ENCODE results near the gene HNF1A.

Gene HNF1A

DNA sequence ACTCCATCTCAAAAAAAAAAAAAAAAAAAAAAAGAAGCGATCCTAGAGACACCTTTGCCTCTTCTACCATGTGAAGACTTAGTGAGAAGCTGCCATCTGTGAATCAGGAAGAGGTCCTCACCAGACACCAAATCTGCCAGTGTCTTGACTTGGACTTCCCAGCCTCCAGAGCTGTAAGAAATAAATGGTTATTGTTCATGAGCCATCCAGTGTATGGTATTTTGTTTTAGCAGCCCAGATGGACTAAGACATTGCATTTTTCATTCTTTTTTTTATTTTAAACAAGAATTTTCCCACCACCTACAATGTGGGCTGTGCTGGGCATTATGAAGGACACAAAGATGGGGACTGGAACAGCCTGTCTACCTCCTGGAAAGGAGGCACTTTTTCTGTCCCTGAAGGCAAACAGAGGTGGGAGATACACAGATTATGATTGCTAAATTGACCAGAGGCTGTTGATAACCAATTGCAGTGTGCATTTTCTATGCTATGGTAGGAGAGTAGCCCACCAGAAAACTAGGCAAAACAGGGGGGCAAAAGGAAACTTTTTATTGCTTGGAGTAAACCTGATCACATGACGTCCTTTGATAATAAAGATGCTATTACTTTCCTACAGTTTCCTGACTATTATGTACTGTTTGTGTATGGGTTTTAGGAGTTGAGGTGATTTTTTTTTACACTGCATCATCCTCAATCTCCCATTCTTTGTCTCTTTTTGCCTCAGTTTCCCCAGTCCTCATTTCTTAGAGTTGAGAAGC is 40.7 kb downstream of the HNF1A start:
- TF ChIP-seq, protein P1, sequence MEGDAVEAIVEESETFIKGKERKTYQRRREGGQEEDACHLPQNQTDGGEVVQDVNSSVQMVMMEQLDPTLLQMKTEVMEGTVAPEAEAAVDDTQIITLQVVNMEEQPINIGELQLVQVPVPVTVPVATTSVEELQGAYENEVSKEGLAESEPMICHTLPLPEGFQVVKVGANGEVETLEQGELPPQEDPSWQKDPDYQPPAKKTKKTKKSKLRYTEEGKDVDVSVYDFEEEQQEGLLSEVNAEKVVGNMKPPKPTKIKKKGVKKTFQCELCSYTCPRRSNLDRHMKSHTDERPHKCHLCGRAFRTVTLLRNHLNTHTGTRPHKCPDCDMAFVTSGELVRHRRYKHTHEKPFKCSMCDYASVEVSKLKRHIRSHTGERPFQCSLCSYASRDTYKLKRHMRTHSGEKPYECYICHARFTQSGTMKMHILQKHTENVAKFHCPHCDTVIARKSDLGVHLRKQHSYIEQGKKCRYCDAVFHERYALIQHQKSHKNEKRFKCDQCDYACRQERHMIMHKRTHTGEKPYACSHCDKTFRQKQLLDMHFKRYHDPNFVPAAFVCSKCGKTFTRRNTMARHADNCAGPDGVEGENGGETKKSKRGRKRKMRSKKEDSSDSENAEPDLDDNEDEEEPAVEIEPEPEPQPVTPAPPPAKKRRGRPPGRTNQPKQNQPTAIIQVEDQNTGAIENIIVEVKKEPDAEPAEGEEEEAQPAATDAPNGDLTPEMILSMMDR (IDR thresholded peaks at IDR 0.05), result no peak
- H3K27ac ChIP-seq, result no peak overlapping the region
- DNase-seq (ENCODE audit: low spot score), result no peak
- H3K4me3 ChIP-seq, result no peak overlapping the region

DNA sequence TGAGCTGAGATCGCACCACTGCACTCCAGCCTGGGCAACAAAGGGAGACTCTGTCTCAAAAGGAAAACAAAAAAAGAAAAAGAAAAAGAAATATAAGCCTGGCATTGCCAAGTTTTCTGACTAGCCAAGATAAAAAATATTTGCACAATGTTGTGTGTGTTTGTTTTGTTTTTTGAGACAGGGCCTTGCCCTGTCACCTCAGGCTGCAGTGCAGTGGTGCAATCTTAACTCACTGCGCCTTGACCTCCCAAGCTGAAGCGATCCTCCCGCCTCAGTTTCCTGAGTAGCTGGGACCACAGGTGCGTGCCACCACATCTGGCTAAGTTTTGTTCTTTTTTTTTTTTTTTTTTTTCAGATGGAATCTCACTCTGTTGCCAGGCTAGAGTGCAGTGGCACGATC is 43.4 kb downstream of the HNF1A start:
- Histone ChIP-seq H3K27ac (no peak overlapping the region), H3K4me3 (no peak overlapping the region)
- TF ChIP-seq, protein P1 (IDR thresholded peaks at IDR 0.05), result no peak
- no peak for DNase-seq (ENCODE audit: low spot score)

DNA sequence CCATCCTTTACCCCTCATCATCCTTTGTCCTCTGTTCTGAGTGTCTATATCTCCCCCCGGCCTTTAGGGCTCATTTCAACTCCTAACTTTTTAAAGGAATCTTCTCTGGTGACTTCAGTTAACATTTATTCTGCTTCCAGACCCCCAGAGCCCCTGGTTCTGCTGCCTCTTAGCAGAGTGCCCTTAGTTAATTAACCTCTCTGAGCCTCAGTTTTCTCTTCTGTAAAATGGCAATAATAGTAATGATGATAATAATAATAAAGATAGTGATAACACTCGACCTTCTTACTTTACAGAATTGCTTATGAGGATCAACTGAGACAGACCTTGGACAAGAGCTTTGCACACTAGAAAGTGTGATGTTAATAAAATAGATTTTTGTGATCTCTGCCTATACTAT is 44.4 kb downstream of the HNF1A start:
- DNase-seq (ENCODE audit: low spot score), result no peak
- TF ChIP-seq, protein P1 (IDR thresholded peaks at IDR 0.05), result no peak
- H3K4me3 ChIP-seq, result no peak overlapping the region
- no peak overlapping the region for H3K27ac ChIP-seq

DNA sequence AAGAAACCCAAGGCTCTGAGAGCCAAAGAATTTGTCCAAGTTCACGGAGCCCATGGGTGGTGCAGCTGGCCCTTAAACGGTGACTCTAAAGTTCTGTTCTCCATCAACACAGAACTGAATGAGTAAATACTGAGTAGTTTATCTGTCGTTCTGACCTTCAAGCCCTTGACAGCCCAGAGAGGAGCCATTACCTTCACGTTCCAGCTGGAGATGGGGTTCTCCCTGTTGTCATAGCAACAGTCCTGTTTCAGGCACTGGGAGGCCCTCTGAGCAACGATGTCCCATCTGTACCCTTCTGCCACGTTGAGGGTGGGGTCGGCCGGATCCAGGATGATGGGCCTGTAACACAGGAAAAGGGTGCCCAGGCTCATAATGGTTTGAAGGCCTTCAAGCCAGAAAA is 45.5 kb downstream of the HNF1A start:
- Histone ChIP-seq H3K27ac (no peak overlapping the region), H3K4me3 (no peak overlapping the region)
- no peak for DNase-seq (ENCODE audit: low spot score)
- TF ChIP-seq, protein P1 (IDR thresholded peaks at IDR 0.05), result no peak

DNA sequence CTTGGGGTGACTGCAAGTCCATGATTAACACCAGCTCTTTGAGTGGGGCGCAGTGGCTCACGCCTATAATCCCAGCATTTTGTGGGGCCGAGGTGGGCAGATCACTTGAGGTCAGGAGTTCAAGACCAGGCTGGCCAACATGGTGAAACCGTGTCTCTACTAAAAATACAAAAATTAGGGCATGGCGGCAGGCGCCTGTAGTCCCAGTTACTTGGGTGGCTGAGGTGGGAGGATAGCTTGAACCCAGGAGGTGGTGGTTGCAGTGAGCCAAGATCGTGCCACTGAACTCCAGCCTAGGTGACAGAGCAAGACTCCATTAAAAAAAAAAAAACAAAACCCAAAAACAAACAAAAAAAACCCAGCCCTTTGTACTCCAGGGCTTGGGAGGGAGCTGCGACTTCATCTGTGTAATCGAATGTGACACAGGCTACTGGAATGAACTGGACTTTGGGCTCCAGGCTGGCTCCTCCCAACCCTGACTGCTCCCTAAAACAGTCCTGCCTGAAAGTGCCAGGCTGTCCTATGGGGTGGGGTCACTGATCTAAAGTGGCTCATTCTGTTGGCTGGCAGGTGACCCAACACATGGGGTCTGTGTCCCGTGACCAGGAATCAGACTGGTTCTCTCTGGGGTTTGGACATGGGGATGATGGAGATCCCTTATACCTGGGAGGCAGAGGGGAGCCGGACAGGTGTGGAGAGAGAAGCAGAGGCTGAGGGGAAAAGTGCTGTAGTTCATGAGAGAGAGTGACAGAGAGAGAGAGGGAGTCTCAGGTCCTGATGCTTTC is 47.3 kb downstream of the HNF1A start:
- no peak for DNase-seq (ENCODE audit: low spot score)
- TF ChIP-seq, protein P1 (IDR thresholded peaks at IDR 0.05), result no peak
- Histone ChIP-seq H3K27ac (no peak overlapping the region), H3K4me3 (no peak overlapping the region)

DNA sequence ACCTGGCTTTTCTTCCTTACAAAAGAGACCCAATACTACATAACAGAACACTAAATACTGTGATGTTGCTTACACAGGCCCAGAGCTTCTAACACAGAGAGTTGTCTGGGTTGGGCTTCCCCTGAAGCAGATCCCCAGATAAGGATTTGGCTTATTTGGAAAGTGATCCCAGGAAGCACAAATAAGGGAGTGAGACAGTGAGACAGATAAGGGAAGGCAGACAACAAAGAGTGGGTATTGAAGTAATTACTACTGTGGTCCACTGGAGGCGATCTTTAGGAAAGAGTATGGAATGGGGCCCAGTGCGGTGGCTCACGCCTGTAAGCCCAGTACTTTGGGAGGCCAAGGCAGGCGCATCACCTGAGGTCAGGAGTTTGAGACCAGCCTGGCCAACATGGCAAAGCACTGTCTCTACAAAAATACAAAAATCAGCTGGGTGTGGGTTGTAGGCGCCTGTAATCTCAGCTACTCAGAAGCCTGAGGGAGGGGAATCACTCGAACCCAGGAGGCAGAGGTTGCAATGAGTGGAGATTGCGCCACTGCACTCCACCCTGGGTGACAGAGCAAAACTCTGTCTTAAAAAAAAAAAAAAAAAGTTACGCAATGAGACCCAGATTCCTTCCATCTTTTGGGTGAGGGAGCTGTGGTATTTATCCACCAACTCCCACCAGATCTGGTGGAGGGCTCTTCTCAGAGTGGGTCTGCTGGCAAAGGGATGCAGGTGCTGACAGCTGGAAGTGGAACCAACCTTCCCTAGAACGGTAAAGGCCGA is 48.1 kb downstream of the HNF1A start:
- Histone ChIP-seq H3K4me3 (no peak overlapping the region), H3K27ac (no peak overlapping the region)
- no peak for DNase-seq (ENCODE audit: low spot score)
- TF ChIP-seq, protein P1 (IDR thresholded peaks at IDR 0.05), result no peak

Data from coronary artery (tissue), 2 donors.